Cardiac muscle cell (in vitro differentiated cells and primary cell): ENCODE measurements around the gene NRG3. TPM values are rescaled to one million over a fixed set of nuclear protein-coding genes. Genes with fewer than 3 reads are reported as not detected.
A peak's percentile ranks its signal among the peaks of the same experiment; 100 is the strongest.

ENCODE experiments used
- DNase-seq, 2 donors: peaks; one replicate each; pipeline versions ENCODE4 v3.0.0 to v3.0.0-alpha.2; 2010 to 2017; ENCODE audit warnings: low read depth in 1 of 2, low spot score in 1 of 2
- H3K27ac ChIP-seq: fragments of 200-600 bp; sonication (generic); 2 replicates; pipeline ENCODE4 v1.5.1; 2016
- H3K27me3 ChIP-seq: fragments of 200-600 bp; sonication (generic); 2 replicates; pipeline ENCODE4 v1.6.0; 2016; ENCODE audit warnings: control low read depth
- H3K36me3 ChIP-seq: fragments of 200-600 bp; sonication (generic); 2 replicates; pipeline ENCODE4 v1.5.1; 2016; ENCODE audit warnings: control low read depth
- H3K4me1 ChIP-seq: fragments of 200-600 bp; sonication (generic); 2 replicates; pipeline ENCODE4 v1.8.1; 2017; ENCODE audit warnings: low read depth, mild to moderate bottlenecking, mixed run types
- H3K4me3 ChIP-seq: fragments of 200-600 bp; sonication (generic); 2 replicates; pipeline ENCODE4 v1.5.1; 2016; ENCODE audit warnings: mild to moderate bottlenecking
- H3K9me3 ChIP-seq: fragments of 200-600 bp; sonication (generic); 2 replicates; pipeline ENCODE4 v1.5.1; 2017; ENCODE audit warnings: low read depth, mild to moderate bottlenecking, control low read depth
- polyA plus RNA-seq: library from polyadenylated mRNA; unstranded; fragments of >200 nt; fragmentation: Nextera tagmentation; extraction: Ambion mirVana; gene quantifications from 2 replicates; pipeline ENCODE4 v1.2.1, GENCODE V29; 2016
- total RNA-seq: library from RNA; depleted of rRNA; stranded (reverse); fragments of >200 nt; gene quantifications from 2 replicates; pipeline ENCODE4 v1.2.3, GENCODE V29; 2016
- TF ChIP-seq, protein P1 (sequence below): IDR thresholded peaks from 2 replicates; pipeline ENCODE4 v1.5.1; 2012; ENCODE audit warnings: low read depth, mild to moderate bottlenecking, low read length

Gene NRG3
- total and polyA plus RNA-seq, 2 experiments from 2014 or later = 0.48 to 0.55 TPM

DNA sequence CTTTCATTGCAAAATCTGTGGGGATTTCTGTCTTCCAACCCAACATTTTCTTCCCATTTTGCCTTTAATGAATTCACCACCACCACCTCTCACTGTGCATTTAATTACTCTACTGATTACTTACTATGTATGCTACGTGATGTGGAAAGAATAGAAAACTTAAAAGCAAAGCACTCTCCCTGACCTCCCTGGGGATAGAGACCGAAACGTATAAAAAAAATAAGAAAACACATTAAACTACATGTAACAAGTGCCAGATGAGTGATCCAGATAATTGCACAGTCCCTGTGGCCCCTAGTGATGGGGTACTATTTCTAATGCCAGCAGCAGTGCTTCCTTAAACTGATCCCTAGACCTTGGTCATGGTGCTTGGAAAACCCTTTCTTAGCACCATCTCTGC, 478.4 kb downstream of the NRG3 start:
- Histone ChIP-seq H3K27me3 (no peaks in the 10 kb centered on the region), H3K27ac (no peak overlapping the region), H3K4me3 (no peak overlapping the region), H3K4me1 (peaks cover 4% of the 10 kb centered on the region), H3K9me3 (no peaks in the 10 kb centered on the region), H3K36me3 (no peaks in the 10 kb centered on the region)
- DNase-seq = no peak
- TF ChIP-seq, protein P1, sequence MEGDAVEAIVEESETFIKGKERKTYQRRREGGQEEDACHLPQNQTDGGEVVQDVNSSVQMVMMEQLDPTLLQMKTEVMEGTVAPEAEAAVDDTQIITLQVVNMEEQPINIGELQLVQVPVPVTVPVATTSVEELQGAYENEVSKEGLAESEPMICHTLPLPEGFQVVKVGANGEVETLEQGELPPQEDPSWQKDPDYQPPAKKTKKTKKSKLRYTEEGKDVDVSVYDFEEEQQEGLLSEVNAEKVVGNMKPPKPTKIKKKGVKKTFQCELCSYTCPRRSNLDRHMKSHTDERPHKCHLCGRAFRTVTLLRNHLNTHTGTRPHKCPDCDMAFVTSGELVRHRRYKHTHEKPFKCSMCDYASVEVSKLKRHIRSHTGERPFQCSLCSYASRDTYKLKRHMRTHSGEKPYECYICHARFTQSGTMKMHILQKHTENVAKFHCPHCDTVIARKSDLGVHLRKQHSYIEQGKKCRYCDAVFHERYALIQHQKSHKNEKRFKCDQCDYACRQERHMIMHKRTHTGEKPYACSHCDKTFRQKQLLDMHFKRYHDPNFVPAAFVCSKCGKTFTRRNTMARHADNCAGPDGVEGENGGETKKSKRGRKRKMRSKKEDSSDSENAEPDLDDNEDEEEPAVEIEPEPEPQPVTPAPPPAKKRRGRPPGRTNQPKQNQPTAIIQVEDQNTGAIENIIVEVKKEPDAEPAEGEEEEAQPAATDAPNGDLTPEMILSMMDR = no peak

DNA sequence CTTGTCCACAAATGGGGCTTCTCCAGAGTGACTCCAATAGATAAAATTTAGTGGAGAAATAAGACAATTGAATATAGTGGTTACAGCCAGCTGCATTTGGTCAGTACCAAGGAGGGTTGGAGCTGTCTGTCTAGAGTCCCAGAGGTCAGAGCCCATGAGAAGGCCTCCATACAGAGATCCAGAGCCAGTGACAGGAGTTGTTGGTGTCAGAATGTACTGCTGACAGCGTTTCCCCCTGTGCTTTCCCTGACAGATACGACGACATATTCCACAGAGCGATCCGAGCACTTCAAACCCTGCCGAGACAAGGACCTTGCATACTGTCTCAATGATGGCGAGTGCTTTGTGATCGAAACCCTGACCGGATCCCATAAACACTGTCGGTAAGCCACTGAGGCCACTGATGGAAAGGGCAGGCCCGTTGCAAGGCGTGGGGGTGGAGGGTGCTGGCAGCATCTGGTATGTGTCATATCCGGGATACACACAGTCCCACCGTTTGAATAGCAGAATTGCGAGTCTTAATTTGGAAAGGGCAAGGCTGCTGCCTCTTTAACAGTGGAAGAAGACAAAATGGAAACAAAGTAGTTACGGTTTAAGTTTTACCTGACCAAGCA, 483.6 kb downstream of the NRG3 start:
- H3K36me3 ChIP-seq = no peaks in the 10 kb centered on the region
- H3K27ac ChIP-seq = peak overlapping the region; percentile 84
- DNase-seq = peak; percentile 60 to 79
- TF ChIP-seq, protein P1 = no peak
- no peak overlapping the region for H3K4me3 ChIP-seq
- no peaks in the 10 kb centered on the region for H3K9me3 ChIP-seq
- no peaks in the 10 kb centered on the region for H3K27me3 ChIP-seq
- H3K4me1 ChIP-seq = peaks cover 13% of the 10 kb centered on the region

DNA sequence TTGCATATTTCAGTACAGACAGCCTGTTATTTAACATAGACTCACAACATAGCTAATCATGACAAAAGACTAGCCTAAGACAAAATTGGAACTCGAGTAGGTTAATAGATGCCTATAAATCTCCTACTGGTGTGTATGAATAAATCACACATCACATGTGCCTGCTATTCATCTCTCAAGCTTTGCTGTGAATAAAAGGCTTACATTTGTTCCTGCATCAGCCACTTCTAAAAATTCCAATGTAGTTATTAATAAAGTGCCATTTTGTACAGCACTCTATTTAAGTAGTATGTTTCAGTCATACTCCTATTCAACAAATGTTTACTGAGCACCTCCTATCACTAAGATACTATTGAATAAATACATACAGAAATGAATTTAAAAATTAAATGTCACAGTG, 486.3 kb downstream of the NRG3 start:
- Histone ChIP-seq H3K9me3 (no peaks in the 10 kb centered on the region), H3K36me3 (no peaks in the 10 kb centered on the region), H3K27me3 (no peaks in the 10 kb centered on the region), H3K4me3 (no peak overlapping the region), H3K27ac (no peak overlapping the region), H3K4me1 (peaks cover 13% of the 10 kb centered on the region)
- no peak for DNase-seq
- TF ChIP-seq, protein P1 = no peak

DNA sequence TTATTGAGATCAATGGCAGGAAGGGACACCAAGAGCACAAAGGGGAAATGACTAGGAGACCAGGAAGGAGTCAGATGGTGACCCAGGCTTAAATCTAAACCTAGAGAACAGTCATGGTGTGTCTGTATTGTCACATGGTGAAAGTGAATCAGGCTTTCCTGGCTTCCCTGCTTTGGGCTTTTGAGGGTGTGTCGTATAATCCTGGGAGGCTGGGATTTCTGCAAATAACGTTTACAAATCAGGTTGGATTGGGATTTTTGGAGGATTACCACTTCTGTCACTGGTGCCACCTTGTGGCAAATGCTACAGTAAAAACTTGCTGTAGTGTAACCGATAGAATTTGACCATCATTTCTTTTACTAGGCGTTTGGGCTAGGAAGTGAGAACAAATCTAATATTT, 502.6 kb downstream of the NRG3 start:
- Histone ChIP-seq H3K9me3 (no peaks in the 10 kb centered on the region), H3K4me1 (no peaks in the 10 kb centered on the region), H3K36me3 (no peaks in the 10 kb centered on the region), H3K27ac (no peak overlapping the region), H3K27me3 (no peaks in the 10 kb centered on the region), H3K4me3 (no peak overlapping the region)
- TF ChIP-seq, protein P1 = peak; percentile 35
- DNase-seq = peak; percentile 10 to 44

DNA sequence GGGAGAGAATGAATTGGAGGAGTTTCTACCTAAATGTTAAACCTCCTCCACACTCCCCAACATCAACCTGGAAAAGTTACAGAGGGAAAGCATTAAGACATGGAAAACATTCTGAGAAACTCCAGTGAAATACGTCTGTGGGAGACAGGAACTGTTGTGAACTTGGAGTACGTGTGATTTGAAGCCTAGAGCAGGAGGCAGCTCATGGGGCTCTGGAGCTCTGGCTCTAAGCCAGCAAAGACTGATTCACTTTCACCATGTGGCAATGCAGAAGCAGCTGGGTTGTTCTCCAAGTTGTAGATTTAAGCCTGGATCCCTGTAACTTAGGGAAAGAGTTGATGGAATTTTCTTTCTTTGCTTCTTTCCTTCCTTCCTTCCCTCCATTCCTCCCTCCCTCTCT, 503.2 kb downstream of the NRG3 start:
- H3K4me1 ChIP-seq = no peaks in the 10 kb centered on the region
- H3K36me3 ChIP-seq = no peaks in the 10 kb centered on the region
- H3K9me3 ChIP-seq = no peaks in the 10 kb centered on the region
- no peak overlapping the region for H3K27ac ChIP-seq
- no peaks in the 10 kb centered on the region for H3K27me3 ChIP-seq
- DNase-seq = peak; percentile 67 to 80
- no peak overlapping the region for H3K4me3 ChIP-seq
- TF ChIP-seq, protein P1 = no peak
